GM18507 (cell line): Measurements from ENCODE around the gene HDAC4.

ENCODE experiments used
- DNase-seq: peaks from one replicate; pipeline ENCODE4 v3.0.0; 2011; ENCODE audit warnings: low read depth; ENCODE audit not compliant: insufficient read length; ENCODE audit errors: extremely low spot score
- FAIRE-seq: peaks from 2 replicates; lab custom pipeline; 2011; peaks lifted over from hg19 to GRCh38; lab: Jason Lieb, UNC

The HDAC4 gene

DNA sequence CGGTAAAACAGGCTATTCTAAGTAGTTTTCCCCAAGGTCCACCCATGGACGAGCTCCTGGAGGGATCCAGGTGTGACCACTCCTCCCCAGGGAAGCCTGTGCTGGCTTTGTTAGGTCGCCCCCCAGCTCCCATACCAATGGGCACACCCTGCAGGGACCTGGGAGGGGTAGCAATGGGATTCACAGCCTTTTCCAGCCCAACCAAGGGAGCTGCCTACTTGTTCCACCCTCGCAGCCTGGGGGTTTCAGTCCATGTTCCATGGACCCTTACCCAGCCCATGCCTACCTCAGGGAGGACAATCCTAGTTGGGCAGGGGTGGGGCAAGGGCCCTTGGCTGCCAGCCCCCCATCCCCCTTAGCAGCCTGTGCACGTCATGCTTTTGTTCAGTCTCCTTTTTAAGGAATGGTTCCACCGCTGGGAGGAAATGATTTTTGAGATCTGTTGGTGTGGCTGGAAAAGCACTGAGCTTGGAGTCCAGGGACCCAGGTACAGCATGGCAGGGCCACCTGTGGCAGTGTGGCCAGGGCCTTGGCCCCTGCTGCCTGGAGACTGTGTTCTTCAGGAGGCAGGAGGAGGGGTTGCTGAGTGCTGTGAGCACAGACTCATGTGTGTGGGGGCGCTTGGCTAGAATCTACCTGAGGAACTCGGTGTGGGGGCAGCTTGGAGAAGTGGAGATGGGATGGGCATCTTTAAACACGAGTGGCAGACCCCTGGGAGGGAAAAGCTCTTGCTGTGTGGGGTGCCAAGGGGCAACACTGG lies 386.2 kb downstream of the HDAC4 start:
- FAIRE-seq (no peak), DNase-seq (no peak)

GRCh38 chr2:239013678-239013976 lies 387.2 kb downstream of the HDAC4 start:
- DNase-seq (no peak), FAIRE-seq (no peak)

DNA sequence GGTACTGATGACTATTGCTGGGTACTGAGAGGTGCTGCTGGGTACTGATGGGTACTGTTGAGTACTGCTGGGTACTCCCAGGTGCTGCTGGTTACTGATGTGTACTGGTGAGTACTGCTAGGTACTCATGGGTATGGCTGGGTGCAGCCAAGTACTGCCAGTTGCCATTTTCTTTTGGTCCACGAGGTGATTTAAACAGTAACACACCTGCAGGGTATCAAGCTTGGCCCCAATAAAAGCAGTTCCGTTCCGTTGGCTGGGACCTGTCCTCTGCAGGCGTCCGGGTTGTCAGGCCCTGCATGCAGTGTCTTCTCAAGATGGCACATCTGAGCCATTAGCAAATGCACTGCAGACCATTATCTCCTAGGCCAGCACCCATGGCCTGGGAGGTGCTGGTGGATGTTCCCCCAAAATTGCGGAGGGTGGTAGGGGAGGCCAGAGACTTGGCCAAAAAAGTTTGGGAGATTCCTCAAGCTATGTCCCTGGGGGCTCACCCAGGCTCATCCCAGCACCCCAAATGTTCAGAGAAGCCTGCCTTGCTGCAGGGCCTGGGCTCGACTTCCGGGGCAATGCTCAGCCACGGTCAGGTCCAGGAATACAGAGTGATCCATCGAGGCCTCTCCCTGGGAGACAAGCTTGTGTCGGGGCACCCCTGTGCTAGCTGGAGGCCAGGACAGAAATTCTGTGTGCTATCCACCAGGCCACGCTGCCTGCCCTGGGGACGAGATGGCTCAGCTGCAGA lies 387.7 kb downstream of the HDAC4 start:
- DNase-seq: no peak
- no peak for FAIRE-seq

GRCh38 chr2:239012228-239012627 lies 388.6 kb downstream of the HDAC4 start:
- FAIRE-seq (no peak), DNase-seq (no peak)

GRCh38 chr2:239009589-239009961 lies 391.2 kb downstream of the HDAC4 start:
- no peak for FAIRE-seq
- no peak for DNase-seq

GRCh38 chr2:239008677-239009588 lies 391.9 kb downstream of the HDAC4 start:
- DNase-seq: no peak
- no peak for FAIRE-seq

GRCh38 chr2:239008004-239008403 lies 392.8 kb downstream of the HDAC4 start:
- FAIRE-seq (no peak), DNase-seq (no peak)

GRCh38 chr2:239006622-239007285 lies 394.1 kb downstream of the HDAC4 start:
- FAIRE-seq: no peak
- no peak for DNase-seq

GRCh38 chr2:239005586-239005985 lies 395.2 kb downstream of the HDAC4 start:
- FAIRE-seq (no peak), DNase-seq (no peak)

DNA sequence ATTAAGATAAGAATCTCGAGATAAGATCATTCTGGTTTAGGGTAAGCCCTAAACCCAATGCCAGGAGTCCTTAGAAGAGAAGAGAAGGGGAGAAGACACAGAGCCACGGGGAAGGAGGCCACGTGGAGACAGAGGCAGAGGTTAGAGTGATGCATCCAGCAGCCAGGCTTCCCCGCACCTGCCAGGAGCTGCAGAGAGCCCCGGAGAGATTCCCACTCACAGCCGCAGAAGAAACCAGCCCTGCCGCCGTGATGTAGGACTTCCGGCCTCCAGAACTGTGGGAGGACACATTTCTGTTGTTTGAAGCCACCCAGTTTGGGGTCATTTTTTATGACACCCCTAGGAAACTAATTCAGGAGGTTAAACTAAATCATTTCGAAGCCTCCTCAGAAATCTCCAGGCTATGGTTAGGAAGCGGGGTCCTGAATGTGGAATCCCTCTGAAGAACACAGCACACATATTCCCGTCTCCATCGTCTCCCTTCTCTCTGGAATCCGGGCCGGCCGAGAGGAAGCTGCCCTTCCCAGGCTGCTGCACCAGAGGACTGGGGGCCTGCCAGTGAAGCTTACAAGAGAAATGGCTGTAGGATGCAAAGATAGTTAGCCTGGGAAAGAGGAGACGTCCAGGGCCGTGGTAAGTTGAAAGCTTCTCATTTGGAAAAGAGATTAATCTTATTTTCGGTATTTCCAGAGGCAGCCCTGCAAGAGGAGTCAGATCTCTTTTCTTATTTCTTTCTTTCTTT lies 396.4 kb downstream of the HDAC4 start:
- FAIRE-seq: no peak
- DNase-seq: no peak

GRCh38 chr2:239003624-239004273 lies 397.1 kb downstream of the HDAC4 start:
- DNase-seq (no peak), FAIRE-seq (no peak)

GRCh38 chr2:239002954-239003623 lies 397.7 kb downstream of the HDAC4 start:
- DNase-seq (no peak), FAIRE-seq (no peak)

- DNase-seq: no peak
- no peak for FAIRE-seq
Measured at GRCh38 chr2:239002591-239002953, 398.2 kb downstream of the HDAC4 start.

DNA sequence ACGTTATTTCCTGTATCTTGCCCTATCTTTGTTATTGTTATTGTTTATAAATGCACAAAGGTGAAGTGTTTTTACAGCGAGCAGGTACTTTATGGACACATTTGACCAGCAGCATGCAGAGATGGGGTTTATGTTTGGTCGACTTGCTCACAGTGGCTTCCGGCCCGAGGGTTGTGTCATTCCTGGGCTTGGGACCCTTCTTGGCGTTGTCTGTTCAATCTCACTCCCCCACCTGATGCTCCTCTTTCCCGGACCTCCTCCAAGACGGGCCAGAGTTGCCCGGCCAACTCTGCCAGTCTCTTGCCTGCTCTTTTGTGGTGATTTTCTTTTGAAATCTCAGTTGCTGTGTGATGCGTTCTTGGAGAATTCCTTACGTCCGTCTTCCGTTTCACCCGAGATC lies 399.0 kb downstream of the HDAC4 start:
- DNase-seq (no peak), FAIRE-seq (no peak)

- DNase-seq (no peak), FAIRE-seq (no peak)
Measured at GRCh38 chr2:239000500-239001073, 400.2 kb downstream of the HDAC4 start.

DNA sequence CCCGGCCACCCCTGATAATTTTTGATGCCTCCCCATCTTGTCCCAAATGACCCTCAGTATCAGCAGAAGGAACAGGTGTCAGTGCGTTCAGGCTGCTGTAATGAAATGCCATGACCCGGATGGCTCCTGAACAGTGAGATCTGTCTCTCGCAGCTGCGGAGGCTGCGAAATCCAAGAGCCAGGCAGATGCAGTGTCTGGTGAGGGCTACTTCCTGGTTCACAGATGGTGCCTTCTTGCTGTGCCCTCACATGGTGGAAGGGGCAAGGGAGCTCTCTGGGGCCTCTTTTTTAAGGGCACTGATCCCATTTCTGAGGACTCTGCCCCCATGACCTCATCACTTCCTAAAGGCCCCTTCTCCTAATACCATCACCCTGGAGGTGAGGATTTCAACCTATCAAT lies 400.7 kb downstream of the HDAC4 start:
- no peak for FAIRE-seq

GRCh38 chr2:238999291-238999741 lies 401.5 kb downstream of the HDAC4 start:
- DNase-seq (no peak), FAIRE-seq (no peak)

More for the DNA sequence above, 400.7 kb downstream of the HDAC4 start:
- DNase-seq: no peak

DNA sequence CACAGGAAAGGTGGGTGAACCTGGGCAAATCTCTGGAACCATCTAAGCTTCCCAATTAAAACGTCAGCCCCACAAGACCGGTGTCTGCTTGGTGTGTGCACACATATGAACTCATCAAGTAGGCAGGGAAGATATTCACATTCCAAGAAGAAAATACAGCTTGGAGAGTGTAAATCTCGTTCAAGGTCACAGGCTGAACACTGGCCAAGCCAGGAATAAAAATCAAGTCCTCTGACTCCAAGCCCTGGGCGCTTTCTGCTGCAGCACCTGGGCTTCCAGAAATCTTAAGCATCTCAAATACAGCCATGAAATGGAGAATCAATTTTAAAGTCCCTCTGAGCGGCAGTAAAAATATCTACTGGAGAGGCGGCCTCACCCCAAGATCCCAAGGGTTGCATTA lies 402.0 kb downstream of the HDAC4 start:
- no peak for FAIRE-seq
- DNase-seq: no peak
